ENCODE results near the gene BRIP1. TPM values are rescaled to one million over a fixed set of nuclear protein-coding genes. Genes with fewer than 3 reads are reported as not detected.
"Not testable (repeated sequence)": the region's sequence is repeated elsewhere in the genome, so short reads cannot be mapped to it uniquely, and the experiment has no call there.

Gene BRIP1
- total RNA-seq, 1 donor from 2014 or later = 66.4 TPM

GRCh38 chr17:61867033-61867432 is 3.7 kb upstream of the BRIP1 start:
- peaks cover 20% of the 10 kb centered on the region for H3F3A ChIP-seq (ENCODE audit: low read depth)
- H3K27ac Mint-ChIP-seq = no peak overlapping the region
- H3K4me3 Mint-ChIP-seq = no peak overlapping the region
- H3K9ac ChIP-seq = no peak overlapping the region
- H3K27ac ChIP-seq = no peak overlapping the region
- H3K4me2 ChIP-seq = no peak overlapping the region
- peaks cover 11% of the 10 kb centered on the region for H3K79me2 ChIP-seq (ENCODE audit: low read depth)
- peaks cover 12% of the 10 kb centered on the region for H3K4me1 Mint-ChIP-seq
- H3K9me3 ChIP-seq (ENCODE audit: low read depth) = no peaks in the 10 kb centered on the region
- H3K9me3 Mint-ChIP-seq = no peaks in the 10 kb centered on the region
- TF ChIP-seq CTCF (IDR thresholded peaks at IDR 0.05) (no peak), EZH2 (IDR thresholded peaks at IDR 0.05) (no peak), EZH2phosphoT487 (IDR thresholded peaks at IDR 0.05) (no peak)
- no peak for DNase-seq (ENCODE audit: low spot score)
- peaks cover 31% of the 10 kb centered on the region for H3K36me3 ChIP-seq
- H2AFZ ChIP-seq (replicated peaks) = no peak overlapping the region
- H3K27me3 ChIP-seq = no peaks in the 10 kb centered on the region
- no peaks in the 10 kb centered on the region for H4K20me1 ChIP-seq (ENCODE audit: low read depth)
- H3K36me3 Mint-ChIP-seq = peaks cover 5% of the 10 kb centered on the region
- H3K27me3 Mint-ChIP-seq (ENCODE audit: insufficient read depth, low read depth) = no peaks in the 10 kb centered on the region
- peaks cover 7% of the 10 kb centered on the region for H3K4me1 ChIP-seq
- no peak overlapping the region for H3K4me3 ChIP-seq

DNA sequence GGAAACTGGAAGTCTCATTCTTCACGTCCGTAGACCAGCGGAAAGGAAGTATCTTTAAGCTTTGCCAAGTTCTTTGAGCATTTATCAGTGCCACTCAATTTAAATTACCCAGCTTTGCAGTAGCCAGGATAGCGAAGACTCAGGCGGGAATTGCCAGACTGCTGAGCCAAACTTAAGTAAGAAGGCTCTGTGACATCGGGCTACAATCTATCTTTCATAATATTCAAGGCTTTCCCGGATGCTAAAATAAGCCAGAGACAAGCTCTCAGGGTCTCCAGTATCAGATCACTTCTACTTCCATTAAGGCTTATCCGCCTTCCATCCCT is 436 bp upstream of the BRIP1 start:
- Histone ChIP-seq H4K20me1 (ENCODE audit: low read depth) (no peaks in the 10 kb centered on the region), H3K4me2 (peak overlapping the region; percentile 92), H3K27ac (peak overlapping the region; percentile 18), H3F3A (ENCODE audit: low read depth) (peaks cover 17% of the 10 kb centered on the region), H3K79me2 (ENCODE audit: low read depth) (peaks cover 41% of the 10 kb centered on the region), H2AFZ (replicated peaks) (peak overlapping the region; percentile 89), H3K27me3 (no peaks in the 10 kb centered on the region), H3K9me3 (ENCODE audit: low read depth) (no peaks in the 10 kb centered on the region), H3K4me1 (peaks cover 25% of the 10 kb centered on the region), H3K4me3 (peak overlapping the region; percentile 88), H3K36me3 (peaks cover 27% of the 10 kb centered on the region), H3K9ac (peak overlapping the region; percentile 60)
- Mint-ChIP-seq H3K4me3 (peak overlapping the region; percentile 99), H3K4me1 (peaks cover 30% of the 10 kb centered on the region), H3K36me3 (peaks cover 8% of the 10 kb centered on the region), H3K27ac (peak overlapping the region; percentile 85), H3K9me3 (no peaks in the 10 kb centered on the region), H3K27me3 (ENCODE audit: insufficient read depth, low read depth) (no peaks in the 10 kb centered on the region)
- no peak for DNase-seq (ENCODE audit: low spot score)
- TF ChIP-seq EZH2 (IDR thresholded peaks at IDR 0.05) (no peak), CTCF (IDR thresholded peaks at IDR 0.05) (no peak), EZH2phosphoT487 (IDR thresholded peaks at IDR 0.05) (no peak)

- H3K27me3 ChIP-seq = no peaks in the 10 kb centered on the region
- peaks cover 8% of the 10 kb centered on the region for H3K36me3 Mint-ChIP-seq
- H3K9ac ChIP-seq = peak overlapping the region; percentile 88
- peaks cover 25% of the 10 kb centered on the region for H3K4me1 ChIP-seq
- no peak overlapping the region for H3K27ac ChIP-seq
- H3K27ac Mint-ChIP-seq = peak overlapping the region; percentile 24
- H3K9me3 ChIP-seq (ENCODE audit: low read depth) = no peaks in the 10 kb centered on the region
- H2AFZ ChIP-seq (replicated peaks) = peak overlapping the region; percentile 82
- H3K4me2 ChIP-seq = peak overlapping the region; percentile 95
- TF ChIP-seq CTCF (IDR thresholded peaks at IDR 0.05) (no peak), EZH2 (IDR thresholded peaks at IDR 0.05) (no peak), EZH2phosphoT487 (IDR thresholded peaks at IDR 0.05) (no peak)
- peaks cover 17% of the 10 kb centered on the region for H3F3A ChIP-seq (ENCODE audit: low read depth)
- H4K20me1 ChIP-seq (ENCODE audit: low read depth) = no peaks in the 10 kb centered on the region
- peak overlapping the region; percentile 88 for H3K4me3 ChIP-seq
- H3K4me1 Mint-ChIP-seq = peaks cover 30% of the 10 kb centered on the region
- no peaks in the 10 kb centered on the region for H3K27me3 Mint-ChIP-seq (ENCODE audit: insufficient read depth, low read depth)
- H3K79me2 ChIP-seq (ENCODE audit: low read depth) = peaks cover 44% of the 10 kb centered on the region
- H3K9me3 Mint-ChIP-seq = no peaks in the 10 kb centered on the region
- DNase-seq (ENCODE audit: low spot score) = no peak
- H3K36me3 ChIP-seq = peaks cover 14% of the 10 kb centered on the region
- H3K4me3 Mint-ChIP-seq = peak overlapping the region; percentile 99
Observed at GRCh38 chr17:61862105-61862574, 1.2 kb downstream of the BRIP1 start.

DNA sequence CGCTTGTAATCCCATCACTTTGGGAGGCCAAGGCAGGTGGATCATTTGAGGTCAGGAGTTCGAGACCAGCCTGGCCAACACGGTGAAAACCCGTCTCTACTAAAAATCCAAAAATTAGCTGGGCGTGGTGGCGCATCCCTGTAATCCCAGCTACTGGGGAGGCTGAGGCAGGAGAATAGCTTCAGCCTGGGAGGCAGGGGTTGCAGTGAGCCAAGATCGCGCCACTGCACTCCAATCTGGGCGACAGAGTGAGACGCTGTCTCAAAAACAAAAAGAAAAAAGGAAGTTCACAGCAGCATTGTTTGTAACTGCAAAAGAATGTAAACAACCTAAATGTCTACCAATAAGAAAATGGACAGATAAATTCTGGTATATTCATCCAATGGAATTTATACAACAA is 2.9 kb downstream of the BRIP1 start:
- H3K27ac ChIP-seq; H3K27me3 Mint-ChIP-seq (ENCODE audit: insufficient read depth, low read depth); DNase-seq (ENCODE audit: low spot score); H3K27me3 ChIP-seq; H3K9me3 ChIP-seq (ENCODE audit: low read depth); H2AFZ ChIP-seq (replicated peaks); H4K20me1 ChIP-seq (ENCODE audit: low read depth); H3K9me3 Mint-ChIP-seq; H3K27ac Mint-ChIP-seq; H3K9ac ChIP-seq: not testable (repeated sequence)
- Histone ChIP-seq H3F3A (ENCODE audit: low read depth) (peaks cover 17% of the 10 kb centered on the region), H3K79me2 (ENCODE audit: low read depth) (peaks cover 50% of the 10 kb centered on the region), H3K36me3 (peaks cover 17% of the 10 kb centered on the region), H3K4me2 (peak overlapping the region; percentile 95), H3K4me3 (peak overlapping the region; percentile 11), H3K4me1 (peaks cover 25% of the 10 kb centered on the region)
- H3K36me3 Mint-ChIP-seq = peaks cover 12% of the 10 kb centered on the region
- H3K4me3 Mint-ChIP-seq = peak overlapping the region; percentile 27
- H3K4me1 Mint-ChIP-seq = peaks cover 30% of the 10 kb centered on the region
